ENCODE results near the gene VWA8.

Gene VWA8

GRCh38 chr13:42000846-42001245 is 39.9 kb upstream of the VWA8 start:
- H3K36me3 ChIP-seq = no peaks in the 10 kb centered on the region
- no peak for TF ChIP-seq CTCF (IDR thresholded peaks at IDR 0.05; ENCODE audit: low read depth, low read length)
- H3K4me3 ChIP-seq (ENCODE audit: low read depth, low read length) = no peak overlapping the region
- no peak for DNase-seq
- no peaks in the 10 kb centered on the region for H3K27me3 ChIP-seq (ENCODE audit: insufficient read depth, low read depth, severe bottlenecking)
- no peaks in the 10 kb centered on the region for H3K9me3 ChIP-seq (ENCODE audit: severe bottlenecking)
- H3K27ac ChIP-seq = no peak overlapping the region

GRCh38 chr13:41997396-41997795 is 36.5 kb upstream of the VWA8 start:
- Histone ChIP-seq H3K27ac (no peak overlapping the region), H3K27me3 (ENCODE audit: insufficient read depth, low read depth, severe bottlenecking) (no peaks in the 10 kb centered on the region), H3K4me3 (ENCODE audit: low read depth, low read length) (no peak overlapping the region), H3K9me3 (ENCODE audit: severe bottlenecking) (no peaks in the 10 kb centered on the region), H3K36me3 (no peaks in the 10 kb centered on the region)
- TF ChIP-seq CTCF (IDR thresholded peaks at IDR 0.05; ENCODE audit: low read depth, low read length) = no peak
- no peak for DNase-seq

- no peak for TF ChIP-seq CTCF (IDR thresholded peaks at IDR 0.05; ENCODE audit: low read depth, low read length)
- no peak overlapping the region for H3K27ac ChIP-seq
These were observed 35.0 kb upstream of the VWA8 start for GRCh38 chr13:41995946-41996345.

GRCh38 chr13:41995336-41995735 is 34.4 kb upstream of the VWA8 start:
- no peak for TF ChIP-seq CTCF (IDR thresholded peaks at IDR 0.05; ENCODE audit: low read depth, low read length)
- no peak for DNase-seq
- no peaks in the 10 kb centered on the region for H3K27me3 ChIP-seq (ENCODE audit: insufficient read depth, low read depth, severe bottlenecking)
- H3K36me3 ChIP-seq = no peaks in the 10 kb centered on the region
- H3K4me3 ChIP-seq (ENCODE audit: low read depth, low read length) = no peak overlapping the region
- no peak overlapping the region for H3K27ac ChIP-seq
- no peaks in the 10 kb centered on the region for H3K9me3 ChIP-seq (ENCODE audit: severe bottlenecking)

More at GRCh38 chr13:41995946-41996345, 35.0 kb upstream of the VWA8 start:
- H3K36me3 ChIP-seq = no peaks in the 10 kb centered on the region
- H3K27me3 ChIP-seq (ENCODE audit: insufficient read depth, low read depth, severe bottlenecking) = no peaks in the 10 kb centered on the region
- no peak for DNase-seq
- no peak overlapping the region for H3K4me3 ChIP-seq (ENCODE audit: low read depth, low read length)
- H3K9me3 ChIP-seq (ENCODE audit: severe bottlenecking) = no peaks in the 10 kb centered on the region

GRCh38 chr13:41994696-41995095 is 33.8 kb upstream of the VWA8 start:
- no peak for TF ChIP-seq CTCF (IDR thresholded peaks at IDR 0.05; ENCODE audit: low read depth, low read length)

GRCh38 chr13:41991936-41992335 is 31.0 kb upstream of the VWA8 start:
- H3K9me3 ChIP-seq (ENCODE audit: severe bottlenecking) = no peaks in the 10 kb centered on the region
- no peaks in the 10 kb centered on the region for H3K36me3 ChIP-seq
- TF ChIP-seq CTCF (IDR thresholded peaks at IDR 0.05; ENCODE audit: low read depth, low read length) = no peak
- no peaks in the 10 kb centered on the region for H3K27me3 ChIP-seq (ENCODE audit: insufficient read depth, low read depth, severe bottlenecking)
- no peak overlapping the region for H3K4me3 ChIP-seq (ENCODE audit: low read depth, low read length)
- DNase-seq = no peak
- no peak overlapping the region for H3K27ac ChIP-seq

More at GRCh38 chr13:41994696-41995095, 33.8 kb upstream of the VWA8 start:
- DNase-seq = no peak
- H3K9me3 ChIP-seq (ENCODE audit: severe bottlenecking) = no peaks in the 10 kb centered on the region
- no peaks in the 10 kb centered on the region for H3K36me3 ChIP-seq
- no peak overlapping the region for H3K4me3 ChIP-seq (ENCODE audit: low read depth, low read length)
- H3K27ac ChIP-seq = no peak overlapping the region
- no peaks in the 10 kb centered on the region for H3K27me3 ChIP-seq (ENCODE audit: insufficient read depth, low read depth, severe bottlenecking)
